HEK293 (cell line): ENCODE measurements around the gene TARDBP.

Experiments used
- CTCF ChIA-PET: fragments of 350-600 bp; formaldehyde crosslinking; extraction: SDS; loops from one replicate; lab custom pipeline; 2021; ENCODE audit warnings: antibody characterized with exemption; lab: Yijun Ruan, JAX
- POLR2A ChIA-PET: fragments of 300-600 bp; formaldehyde crosslinking; extraction: SDS; loops from one replicate; lab custom pipeline; 2020; ENCODE audit warnings: antibody characterized with exemption, inconsistent platforms; lab: Yijun Ruan, JAX
- H3K27ac ChIP-seq: fragments of 200-500 bp; sonication (Bioruptor generic); 2 replicates; pipeline ENCODE4 v1.5.1; 2014; ENCODE audit warnings: low read depth, low read length, control low read depth, inconsistent platforms; ENCODE audit errors: extremely low read depth
- H3K36me3 ChIP-seq, 2 experiments: fragments of 200-500 bp in 1 of 2; sonication (Bioruptor generic) in 1 of 2; 1 replicate in 1 of 2; 2 replicates in 1 of 2; pipeline ENCODE4 v1.5.1; 2014 to 2017; ENCODE audit warnings: inconsistent platforms in 2 of 2, low read length in 2 of 2; ENCODE audit not compliant: control insufficient read depth in 2 of 2, insufficient read depth in 1 of 2
- H3K4me1 ChIP-seq: fragments of 200-500 bp; sonication (Bioruptor generic); 2 replicates; pipeline ENCODE4 v1.5.1; 2014; ENCODE audit warnings: mild to moderate bottlenecking, low read length, inconsistent platforms; ENCODE audit not compliant: control insufficient read depth, insufficient read depth
- H3K4me3 ChIP-seq: 2 replicates; pipeline ENCODE4 v1.5.1; 2011; ENCODE audit warnings: low read depth, mild to moderate bottlenecking, control low read depth, low read length, moderate library complexity
- H3K9me3 ChIP-seq: fragments of 200-500 bp; sonication (Bioruptor generic); 2 replicates; pipeline ENCODE4 v1.5.1; 2014; ENCODE audit warnings: low read depth, low read length, inconsistent platforms; ENCODE audit not compliant: control insufficient read depth, insufficient read depth
- ATF2 ChIP-seq: fragments of 450-650 bp; formaldehyde crosslinking; IDR thresholded peaks from 2 replicates; pipeline ENCODE4 v1.5.1; 2016; ENCODE audit warnings: missing biosample characterization, missing genetic modification characterization, low read depth
- ELK4 ChIP-seq: IDR thresholded peaks from 2 replicates; pipeline ENCODE4 v1.6.1; 2011; ENCODE audit warnings: mild to moderate bottlenecking, low read depth, low read length, borderline replicate concordance
- PRDM1 ChIP-seq: fragments of 450-650 bp; formaldehyde crosslinking; IDR thresholded peaks from 2 replicates; pipeline ENCODE4; 2016; ENCODE audit warnings: missing biosample characterization, missing genetic modification characterization
- ZBTB11 ChIP-seq: fragments of 450-650 bp; formaldehyde crosslinking; conservative IDR thresholded peaks from 2 replicates; pipeline ENCODE4 v1.5.1; 2016; ENCODE audit warnings: low read depth, missing biosample characterization, missing genetic modification characterization
- ZBTB17 ChIP-seq: fragments of 450-650 bp; formaldehyde crosslinking; IDR thresholded peaks from 2 replicates; pipeline ENCODE4 v1.5.1; 2016; ENCODE audit warnings: missing biosample characterization, missing genetic modification characterization
- ZBTB7A ChIP-seq: fragments of 450-650 bp; formaldehyde crosslinking; IDR thresholded peaks from 2 replicates; pipeline ENCODE4 v1.5.1; 2016; ENCODE audit warnings: low read depth, missing biosample characterization, missing genetic modification characterization
- ZBTB8A ChIP-seq: fragments of 450-650 bp; formaldehyde crosslinking; IDR thresholded peaks from 2 replicates; pipeline ENCODE4 v1.5.1; 2016; ENCODE audit warnings: missing biosample characterization, missing genetic modification characterization
- ZNF302 ChIP-seq: fragments of 450-650 bp; formaldehyde crosslinking; IDR thresholded peaks from 2 replicates; pipeline ENCODE4 v1.5.1; 2016; ENCODE audit warnings: missing biosample characterization, missing genetic modification characterization, low read depth
- ZNF324 ChIP-seq: fragments of 450-650 bp; formaldehyde crosslinking; IDR thresholded peaks from 2 replicates; pipeline ENCODE4 v1.5.1; 2016; ENCODE audit warnings: missing biosample characterization, missing genetic modification characterization
- ZNF354C ChIP-seq: fragments of 450-650 bp; formaldehyde crosslinking; IDR thresholded peaks from 2 replicates; pipeline ENCODE4 v1.5.1; 2016; ENCODE audit warnings: missing biosample characterization, missing genetic modification characterization, low read depth, borderline replicate concordance
- ZNF398 ChIP-seq: fragments of 450-650 bp; formaldehyde crosslinking; IDR thresholded peaks from 2 replicates; pipeline ENCODE4 v1.5.1; 2017; ENCODE audit warnings: missing biosample characterization, missing genetic modification characterization
- ZNF510 ChIP-seq: fragments of 450-650 bp; formaldehyde crosslinking; IDR thresholded peaks from 2 replicates; pipeline ENCODE4 v1.5.1; 2018; ENCODE audit warnings: mild to moderate bottlenecking, missing genetic modification characterization, missing biosample characterization; ENCODE audit not compliant: insufficient replicate concordance
- ZNF530 ChIP-seq: fragments of 450-650 bp; formaldehyde crosslinking; IDR thresholded peaks from 2 replicates; pipeline ENCODE4 v1.5.1; 2016; ENCODE audit warnings: low read depth, missing biosample characterization, missing genetic modification characterization
- ZNF560 ChIP-seq: fragments of 450-650 bp; formaldehyde crosslinking; IDR thresholded peaks from 2 replicates; pipeline ENCODE4 v1.5.1; 2017; ENCODE audit warnings: missing biosample characterization, missing genetic modification characterization, borderline replicate concordance
- ZNF664 ChIP-seq: fragments of 450-650 bp; formaldehyde crosslinking; IDR thresholded peaks from 2 replicates; pipeline ENCODE4 v1.5.1; 2016; ENCODE audit warnings: missing biosample characterization, missing genetic modification characterization
- ZNF747 ChIP-seq: fragments of 450-650 bp; formaldehyde crosslinking; IDR thresholded peaks from 2 replicates; pipeline ENCODE4 v1.5.1; 2016; ENCODE audit warnings: missing biosample characterization, missing genetic modification characterization
- ZNF776 ChIP-seq: fragments of 450-650 bp; formaldehyde crosslinking; IDR thresholded peaks from 2 replicates; pipeline ENCODE4 v1.5.0; 2017; ENCODE audit warnings: missing biosample characterization, missing genetic modification characterization, borderline replicate concordance
- ZNF791 ChIP-seq: fragments of 450-650 bp; formaldehyde crosslinking; IDR thresholded peaks from 2 replicates; pipeline ENCODE4 v1.5.1; 2016; ENCODE audit warnings: missing biosample characterization, missing genetic modification characterization
- ZSCAN18 ChIP-seq: fragments of 450-650 bp; formaldehyde crosslinking; IDR thresholded peaks from 2 replicates; pipeline ENCODE4 v1.5.1; 2016; ENCODE audit warnings: missing biosample characterization, missing genetic modification characterization
- ZXDB ChIP-seq: fragments of 450-650 bp; formaldehyde crosslinking; IDR thresholded peaks from 2 replicates; pipeline ENCODE4 v1.5.1; 2016; ENCODE audit warnings: missing biosample characterization, missing genetic modification characterization

TARDBP gene

GRCh38 chr1:11059155-11059967 is 46.9 kb downstream of the TARDBP start (continued):
- no peak; the same call in 1 of the 2 replicates for TF ChIP-seq ZBTB7A (tag by site-specific recombination)
- peak; percentile 61; the same call in 1 of the 2 replicates for TF ChIP-seq ZXDB
- no peak for TF ChIP-seq ZNF510 (tag by site-specific recombination)
- no peak; the same call in 1 of the 2 replicates for TF ChIP-seq ZBTB11 (tag by site-specific recombination)
- TF ChIP-seq ZNF747 (tag by site-specific recombination), result no peak
- TF ChIP-seq ZNF324 (tag by site-specific recombination), result no peak
- TF ChIP-seq ZSCAN18, result no peak
- no peak for TF ChIP-seq ZNF354C (tag by site-specific recombination)
- no peak for TF ChIP-seq PRDM1
- TF ChIP-seq ZBTB17 (tag by site-specific recombination), result no peak

GRCh38 chr1:11059968-11060830 is 47.7 kb downstream of the TARDBP start, which contains the start of gene SRM:
SRM (minus strand) TSS chr1:11060018; CDS start chr1:11059943, 75 bp downstream.
- POLR2A ChIA-PET, result interaction anchor here (0.5 to 2.6 kb wide), 6 partner anchors 8 to 879 kb away, joined by 3 to 12 read pairs (median 4); partner anchors contain the start of gene EXOSC10
- CTCF ChIA-PET, result interaction anchor here (0.5 to 5.0 kb wide), 5 partner anchors 13 to 151 kb away, joined by 3 to 43 read pairs (median 3); no protein-coding TSS in a partner anchor
- Histone ChIP-seq H3K36me3 (peaks cover 23 to 61% of the 10 kb centered on the region in 2 experiments; a peak in 2 of 3 replicates), H3K27ac (peak within 1 kb of the TSS; percentile 94), H3K4me3 (peak within 1 kb of the TSS; percentile 87), H3K9me3 (no peaks in the 10 kb centered on the region), H3K4me1 (no peaks in the 10 kb centered on the region)
- TF ChIP-seq ZNF560 (tag by site-specific recombination) (no peak), ZNF776 (no peak), ZNF530 (tag by site-specific recombination) (no peak), ZNF664 (no peak), ELK4 (no peak), ZNF398 (tag by site-specific recombination) (no peak), ZNF302 (tag by site-specific recombination) (no peak), ZNF791 (no peak), ATF2 (tag by site-specific recombination) (no peak), ZBTB8A (tag by site-specific recombination) (peak; percentile 59)
